PC-9 (cell line): ENCODE data around the gene PPL. TPM values are rescaled to one million over a fixed set of nuclear protein-coding genes. Genes with fewer than 3 reads are reported as not detected.

Experiments
- BruUV-seq: library from RNA; stranded (reverse); fragments of 400-500 nt; replicated peaks from 2 replicates; lab custom pipeline; 2021; lab: Mats Ljungman, UMichigan
- CTCF ChIA-PET: fragments of 300-600 bp; sonication (Branson Sonifier 250); formaldehyde crosslinking; loops from one replicate; lab custom pipeline; 2022; ENCODE audit warnings: antibody characterized with exemption; lab: Charles Lee
- POLR2A ChIA-PET: fragments of 300-600 bp; sonication (Branson Sonifier 250); formaldehyde crosslinking; loops from one replicate; lab custom pipeline; 2022; ENCODE audit warnings: antibody characterized with exemption; ENCODE audit not compliant: unreplicated experiment; lab: Charles Lee
- DNase-seq, 2 experiments: peaks; one replicate each; pipeline versions ENCODE4 v3.0.0 to v3.0.0-alpha.2; 2015 to 2022; ENCODE audit warnings: mixed read lengths in 1 of 2
- H2AFZ ChIP-seq: fragments of 200-600 bp; sonication (generic); 2 replicates; pipeline ENCODE4 v1.8.1; 2017; ENCODE audit warnings: antibody characterized with exemption
- H3F3A ChIP-seq: fragments of 200-600 bp; sonication (generic); 2 replicates; pipeline ENCODE4 v1.8.1; 2017; ENCODE audit warnings: antibody characterized with exemption, mild to moderate bottlenecking, low read depth; ENCODE audit not compliant: insufficient read depth
- H3K27ac ChIP-seq: fragments of 200-600 bp; sonication (generic); 2 replicates; pipeline ENCODE4 v1.6.1; 2016; ENCODE audit warnings: mixed run types
- H3K27me3 ChIP-seq: fragments of 200-600 bp; sonication (generic); 2 replicates; pipeline ENCODE4 v1.6.1; 2016; ENCODE audit warnings: low read depth, mixed run types; ENCODE audit not compliant: insufficient read depth
- H3K36me3 ChIP-seq: fragments of 200-600 bp; sonication (generic); 2 replicates; pipeline ENCODE4 v1.6.1; 2016; ENCODE audit warnings: low read depth, mixed run types
- H3K4me1 ChIP-seq: fragments of 200-600 bp; sonication (generic); replicated peaks from 2 replicates; pipeline ENCODE4 v1.6.1; 2016; ENCODE audit warnings: mixed run types; ENCODE audit not compliant: insufficient read depth
- H3K4me2 ChIP-seq: fragments of 200-600 bp; sonication (generic); 2 replicates; pipeline ENCODE4 v1.6.1; 2017; ENCODE audit warnings: mixed run types
- H3K4me3 ChIP-seq: fragments of 200-600 bp; sonication (generic); 2 replicates; pipeline ENCODE4 v1.6.1; 2016; ENCODE audit warnings: mixed run types
- H3K79me2 ChIP-seq: fragments of 200-600 bp; sonication (generic); 2 replicates; pipeline ENCODE4 v1.6.1; 2017; ENCODE audit warnings: low read depth, mixed run types
- H3K9me2 ChIP-seq: fragments of 200-600 bp; sonication (generic); 2 replicates; pipeline ENCODE4 v1.8.1; 2017; ENCODE audit warnings: mild to moderate bottlenecking; ENCODE audit not compliant: insufficient read depth
- H3K9me3 ChIP-seq: fragments of 200-600 bp; sonication (generic); 2 replicates; pipeline ENCODE4 v1.8.1; 2016; ENCODE audit warnings: low read depth; ENCODE audit not compliant: insufficient read depth
- H4K20me1 ChIP-seq: fragments of 200-600 bp; sonication (generic); 2 replicates; pipeline ENCODE4 v1.8.1; 2017; ENCODE audit not compliant: insufficient read depth
- CTCF ChIP-seq: fragments of 200-600 bp; sonication (generic); conservative IDR thresholded peaks from 2 replicates; pipeline ENCODE4 v1.6.1; 2017; ENCODE audit warnings: mixed run types, antibody characterized with exemption, mild to moderate bottlenecking, moderate library complexity
- EZH2 ChIP-seq: fragments of 200-600 bp; sonication (generic); IDR thresholded peaks from 2 replicates; pipeline ENCODE4 v1.8.0; 2017; ENCODE audit warnings: antibody characterized with exemption, low read depth
- intact Hi-C: fragments of 100-400 bp; cut with micrococcal nuclease; formaldehyde crosslinking; loops from one replicate; pipeline ENCODE4 v1.10.0; 2022; ENCODE audit not compliant: unreplicated experiment
- total RNA-seq: library from RNA; stranded (reverse); gene quantifications from 2 replicates; pipeline ENCODE4 v1.2.3, GENCODE V29; 2021

PPL gene
- total RNA-seq, 1 experiment from 2014 or later, result 187 TPM

- Histone ChIP-seq H3K4me3 (no peak overlapping the region), H3K79me2 (no peaks in the 10 kb centered on the region), H3K4me1 (peaks cover 79% of the 10 kb centered on the region), H4K20me1 (no peaks in the 10 kb centered on the region), H3K27me3 (no peaks in the 10 kb centered on the region), H3K27ac (no peak overlapping the region), H3K4me2 (no peak overlapping the region), H3K9me3 (no peaks in the 10 kb centered on the region), H3K36me3 (no peaks in the 10 kb centered on the region), H3F3A (peaks cover 58% of the 10 kb centered on the region), H2AFZ (no peak overlapping the region), H3K9me2 (no peaks in the 10 kb centered on the region)
- TF ChIP-seq CTCF (no peak), EZH2 (no peak)
- POLR2A ChIA-PET, result no interaction called here
- CTCF ChIA-PET, result no interaction called here
- intact Hi-C loops, result loop anchor here (5.0 to 10.0 kb wide), 2 partner anchors 570 to 652 kb away; no protein-coding TSS in a partner anchor
- no TSS peak for BruUV-seq
- DNase-seq, result no peak
These were observed 10.0 kb upstream of the PPL start for GRCh38 chr16:4946917-4947316.

- DNase-seq, result peak; percentile 99
- no peak overlapping the region for H3K4me3 ChIP-seq
- H2AFZ ChIP-seq, result no peak overlapping the region
- no peaks in the 10 kb centered on the region for H4K20me1 ChIP-seq
- H3K4me2 ChIP-seq, result peak overlapping the region; percentile 73
- ChIA-PET CTCF (interaction anchor here (1.4 kb wide), 1 partner anchor 9 kb away, joined by 3 read pairs; no protein-coding TSS in a partner anchor), POLR2A (interaction anchor here (0.5 to 1.3 kb wide), 3 partner anchors 10 to 14 kb away, joined by 3 to 6 read pairs (median 6); partner anchors contain the start of gene SEC14L5)
- peaks cover 59% of the 10 kb centered on the region for H3F3A ChIP-seq
- H3K36me3 ChIP-seq, result no peaks in the 10 kb centered on the region
- no peaks in the 10 kb centered on the region for H3K9me2 ChIP-seq
- H3K4me1 ChIP-seq, result peaks cover 83% of the 10 kb centered on the region
- peak overlapping the region; percentile 96 for H3K27ac ChIP-seq
- H3K9me3 ChIP-seq, result no peaks in the 10 kb centered on the region
- no peaks in the 10 kb centered on the region for H3K27me3 ChIP-seq
- H3K79me2 ChIP-seq, result no peaks in the 10 kb centered on the region
- intact Hi-C loops, result loop anchor here (1.0 to 10.0 kb wide), 10 partner anchors 10 to 651 kb away; partner anchors contain the start of genes GLYR1, SEC14L5 and UBN1
- TF ChIP-seq EZH2 (no peak), CTCF (no peak)
- no TSS peak for BruUV-seq
These were observed 8.9 kb upstream of the PPL start for GRCh38 chr16:4945560-4946502.
